ENCODE data around the gene NKX1-1. TPM values are rescaled to one million over a fixed set of nuclear protein-coding genes. Genes with fewer than 3 reads are reported as not detected.

Gene NKX1-1
- total RNA-seq, 4 donors from 2014 or later, result not detected

DNA sequence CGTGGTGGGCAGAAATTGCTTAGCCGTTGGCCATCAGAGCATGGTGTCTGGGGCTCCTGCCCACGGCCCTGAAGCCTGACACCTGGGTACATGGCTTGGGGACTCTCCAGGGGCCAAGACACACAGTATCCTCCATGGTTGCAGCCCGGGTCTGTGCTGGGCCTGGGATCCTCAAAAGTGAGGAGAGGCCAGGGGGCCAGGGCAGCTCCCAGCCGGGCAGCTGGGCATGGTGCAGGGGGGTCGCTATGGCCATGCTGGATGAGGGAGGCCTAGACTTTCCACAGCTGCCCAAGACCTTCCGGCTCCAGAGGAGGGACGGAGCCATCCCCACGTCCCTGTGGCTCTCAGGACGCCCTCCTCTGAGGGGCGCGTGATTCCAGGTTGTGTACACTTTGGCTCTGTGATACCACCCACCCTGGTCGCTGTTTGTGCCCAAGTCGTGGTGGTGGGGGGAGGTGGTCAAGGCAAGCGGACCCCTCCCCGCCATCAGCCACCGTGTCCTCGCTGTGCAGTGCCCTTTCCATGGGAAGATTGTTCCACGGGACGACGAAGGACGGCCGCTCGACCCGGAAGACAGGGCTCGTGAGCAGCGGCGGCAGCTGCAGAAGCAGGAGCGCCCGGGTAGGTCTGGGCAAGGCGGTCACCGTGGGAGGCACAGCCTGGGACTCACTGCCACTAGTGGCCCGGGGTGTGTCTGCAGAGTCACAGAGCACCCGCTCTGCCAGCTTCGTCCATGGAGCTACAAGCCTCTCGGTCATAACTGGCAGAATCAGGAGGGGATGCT lies 25.7 kb downstream of the NKX1-1 start:
- no peak for TF ChIP-seq POLR2A (IDR thresholded peaks at IDR 0.05)
- TF ChIP-seq, protein P1, sequence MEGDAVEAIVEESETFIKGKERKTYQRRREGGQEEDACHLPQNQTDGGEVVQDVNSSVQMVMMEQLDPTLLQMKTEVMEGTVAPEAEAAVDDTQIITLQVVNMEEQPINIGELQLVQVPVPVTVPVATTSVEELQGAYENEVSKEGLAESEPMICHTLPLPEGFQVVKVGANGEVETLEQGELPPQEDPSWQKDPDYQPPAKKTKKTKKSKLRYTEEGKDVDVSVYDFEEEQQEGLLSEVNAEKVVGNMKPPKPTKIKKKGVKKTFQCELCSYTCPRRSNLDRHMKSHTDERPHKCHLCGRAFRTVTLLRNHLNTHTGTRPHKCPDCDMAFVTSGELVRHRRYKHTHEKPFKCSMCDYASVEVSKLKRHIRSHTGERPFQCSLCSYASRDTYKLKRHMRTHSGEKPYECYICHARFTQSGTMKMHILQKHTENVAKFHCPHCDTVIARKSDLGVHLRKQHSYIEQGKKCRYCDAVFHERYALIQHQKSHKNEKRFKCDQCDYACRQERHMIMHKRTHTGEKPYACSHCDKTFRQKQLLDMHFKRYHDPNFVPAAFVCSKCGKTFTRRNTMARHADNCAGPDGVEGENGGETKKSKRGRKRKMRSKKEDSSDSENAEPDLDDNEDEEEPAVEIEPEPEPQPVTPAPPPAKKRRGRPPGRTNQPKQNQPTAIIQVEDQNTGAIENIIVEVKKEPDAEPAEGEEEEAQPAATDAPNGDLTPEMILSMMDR (IDR thresholded peaks at IDR 0.05), result no peak
- Histone ChIP-seq H3K9me3 (no peaks in the 10 kb centered on the region), H3K27ac (no peak overlapping the region), H3K36me3 (peaks cover 4 to 81% (median 23%) of the 10 kb centered on the region in 3 donors), H3K4me1 (no peaks in the 10 kb centered on the region), H3K4me3 (no peak overlapping the region), H3K27me3 (no peaks in the 10 kb centered on the region)
- 88% methylated on average over 15 of the region's 36 CpGs; no CpG with 5 or more reads in 1 of the 2 donors for WGBS, 2 donors
- no peak for DNase-seq
- intact Hi-C loops (cut with DNase I), result no loop called here

DNA sequence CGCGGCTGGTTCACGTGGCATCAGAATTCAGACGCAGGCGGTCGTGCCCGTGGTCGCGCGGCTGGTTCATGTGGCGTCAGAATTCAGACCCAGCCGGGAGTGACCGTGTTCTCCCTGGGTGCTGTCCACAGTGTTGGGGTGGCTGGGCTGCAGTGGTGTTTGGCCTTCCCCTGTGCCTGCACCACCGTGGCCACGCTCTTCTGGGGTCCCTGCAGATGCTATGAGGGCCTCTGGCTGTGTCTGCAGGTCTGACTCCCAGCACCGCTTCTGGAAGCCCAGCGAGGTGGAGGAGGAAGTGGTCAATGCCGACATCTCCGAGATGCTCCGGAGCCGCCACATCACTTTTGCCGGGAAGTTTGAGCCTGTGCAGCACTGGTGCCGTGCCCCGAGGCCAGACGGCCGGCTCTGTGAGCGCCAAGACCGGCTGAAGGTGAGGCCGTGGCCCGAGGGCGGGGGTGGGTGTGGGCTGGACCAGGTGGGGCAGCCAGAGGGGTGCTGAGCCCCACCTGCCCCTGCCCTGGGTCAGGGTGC lies 26.4 kb downstream of the NKX1-1 start:
- H3K27me3 ChIP-seq, result no peaks in the 10 kb centered on the region
- no peak overlapping the region for H3K4me3 ChIP-seq
- no peak overlapping the region for H3K27ac ChIP-seq
- H3K36me3 ChIP-seq, result peaks cover 4 to 81% (median 16%) of the 10 kb centered on the region in 3 donors
- 97% methylated on average over 7 of the region's 31 CpGs; no CpG with 5 or more reads in 1 of the 2 donors for WGBS, 2 donors
- H3K4me1 ChIP-seq, result no peaks in the 10 kb centered on the region
- intact Hi-C loops (cut with DNase I), result no loop called here
- H3K9me3 ChIP-seq, result no peaks in the 10 kb centered on the region
- DNase-seq, result no peak
- TF ChIP-seq, protein P1 (IDR thresholded peaks at IDR 0.05), result no peak
- TF ChIP-seq POLR2A (IDR thresholded peaks at IDR 0.05), result no peak

DNA sequence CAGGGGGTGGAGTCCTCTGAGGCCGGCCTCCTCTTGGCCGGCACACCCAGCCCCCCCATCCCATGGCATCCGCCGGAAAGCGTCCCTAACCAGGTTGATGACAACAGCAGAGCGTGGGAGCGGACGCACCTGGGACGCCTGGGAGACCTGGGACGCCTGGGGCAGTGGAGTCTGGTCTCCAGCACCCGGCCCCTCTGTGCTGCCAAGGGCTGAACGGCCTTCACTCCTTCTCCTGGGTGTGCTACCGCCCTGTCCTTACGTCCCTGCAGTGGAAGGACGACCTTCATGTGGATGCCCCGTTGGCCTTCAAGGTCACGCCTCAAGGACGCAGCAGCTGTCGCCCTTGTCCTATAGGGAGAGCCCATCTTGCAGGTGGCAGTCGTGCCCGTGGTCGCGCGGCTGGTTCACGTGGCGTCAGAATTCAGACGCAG lies 26.9 kb downstream of the NKX1-1 start:
- no peaks in the 10 kb centered on the region for H3K4me1 ChIP-seq
- no peak for DNase-seq
- WGBS, 2 donors, result 85% methylated on average over 4 of the region's 27 CpGs; no CpG with 5 or more reads in 1 of the 2 donors
- no peak overlapping the region for H3K4me3 ChIP-seq
- no peak overlapping the region for H3K27ac ChIP-seq
- no peaks in the 10 kb centered on the region for H3K9me3 ChIP-seq
- no peaks in the 10 kb centered on the region for H3K27me3 ChIP-seq
- peaks cover 4 to 81% (median 11%) of the 10 kb centered on the region in 3 donors for H3K36me3 ChIP-seq
- intact Hi-C loops (cut with DNase I), result no loop called here
- TF ChIP-seq, protein P1 (IDR thresholded peaks at IDR 0.05), result no peak
- no peak for TF ChIP-seq POLR2A (IDR thresholded peaks at IDR 0.05)

DNA sequence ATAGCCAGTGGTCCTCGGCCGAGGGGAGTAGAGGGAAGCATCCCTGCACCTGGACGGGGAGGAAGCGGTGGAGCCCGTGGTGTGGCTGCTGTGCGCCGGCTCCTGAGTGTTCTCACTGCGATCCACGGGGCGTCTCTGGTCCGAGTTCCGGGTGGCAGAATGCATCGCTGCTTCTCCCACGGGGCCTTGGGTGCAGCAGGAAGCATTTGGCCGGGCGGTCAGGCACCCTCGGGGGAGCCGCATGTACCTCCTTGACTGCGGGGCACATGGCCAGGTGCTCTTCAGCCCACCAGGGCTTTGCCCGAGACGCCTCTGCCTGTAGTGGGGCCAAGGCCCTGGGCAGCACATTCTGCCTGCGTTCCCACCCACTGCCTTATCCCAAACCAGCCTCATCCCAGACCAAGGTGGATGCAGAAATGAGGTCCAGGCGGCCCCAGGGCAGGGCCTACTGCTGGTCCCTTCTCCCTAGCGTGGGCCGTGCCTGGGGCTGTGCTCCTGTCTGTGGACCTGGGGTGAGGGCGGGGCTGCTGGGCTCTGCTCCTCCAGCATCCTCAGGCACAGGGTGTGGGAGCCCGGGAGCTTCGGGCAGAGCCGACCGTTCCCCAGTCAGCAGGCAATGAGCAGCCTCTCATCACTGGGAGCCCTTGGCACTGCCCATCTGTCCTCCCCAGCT lies 27.5 kb downstream of the NKX1-1 start:
- Histone ChIP-seq H3K4me1 (no peaks in the 10 kb centered on the region), H3K4me3 (no peak overlapping the region), H3K27ac (no peak overlapping the region), H3K9me3 (no peaks in the 10 kb centered on the region), H3K27me3 (no peaks in the 10 kb centered on the region), H3K36me3 (peaks cover 4 to 81% (median 4%) of the 10 kb centered on the region in 3 donors)
- intact Hi-C loops (cut with DNase I), result no loop called here
- no peak for TF ChIP-seq POLR2A (IDR thresholded peaks at IDR 0.05)
- TF ChIP-seq, protein P1 (IDR thresholded peaks at IDR 0.05), result no peak
- 80 to 92% methylated on average over 2 to 4 of the region's 30 CpGs for WGBS, 2 donors
- DNase-seq, result no peak

Measured in esophagus squamous epithelium (tissue), 5 donors.